NCI-H345 (cell line): ENCODE results near the gene SPCS3.
"Not testable (repeated sequence)": the region's sequence is repeated elsewhere in the genome, so short reads cannot be mapped to it uniquely, and the experiment has no call there.

Source experiments
- DNase-seq: peaks from one replicate; lab custom pipeline; 2025; lab: John Stamatoyannopoulos, UW

SPCS3 gene

DNA sequence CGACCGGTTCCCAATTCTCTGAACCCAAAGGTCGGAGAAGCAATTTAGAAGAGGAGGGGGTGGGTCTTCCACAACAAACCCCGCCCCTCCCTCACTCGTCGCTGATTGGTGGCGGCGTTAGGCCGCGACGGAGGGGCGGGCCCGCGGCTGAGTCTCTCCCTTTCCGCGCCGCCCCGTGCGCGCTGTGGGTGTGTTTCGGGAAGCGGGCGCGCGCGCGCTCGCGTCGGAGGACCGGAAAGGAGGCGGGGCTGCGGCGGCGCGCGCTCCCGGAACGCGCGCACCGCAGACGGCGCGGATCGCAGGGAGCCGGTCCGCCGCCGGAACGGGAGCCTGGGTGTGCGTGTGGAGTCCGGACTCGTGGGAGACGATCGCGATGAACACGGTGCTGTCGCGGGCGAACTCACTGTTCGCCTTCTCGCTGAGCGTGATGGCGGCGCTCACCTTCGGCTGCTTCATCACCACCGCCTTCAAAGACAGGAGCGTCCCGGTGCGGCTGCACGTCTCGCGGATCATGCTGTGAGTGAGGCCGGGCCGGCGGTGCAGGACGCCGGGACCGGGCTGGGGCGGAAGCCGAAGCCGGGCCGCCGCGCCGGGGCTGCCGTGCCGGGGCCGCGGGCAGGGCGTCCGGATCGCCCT is at the start of gene SPCS3:
TSS of gene SPCS3 (plus strand) at position 263 of the 636 bp plus-strand sequence. CDS start at position 374, 111 bp downstream.
- peak; percentile 94 for DNase-seq

DNA sequence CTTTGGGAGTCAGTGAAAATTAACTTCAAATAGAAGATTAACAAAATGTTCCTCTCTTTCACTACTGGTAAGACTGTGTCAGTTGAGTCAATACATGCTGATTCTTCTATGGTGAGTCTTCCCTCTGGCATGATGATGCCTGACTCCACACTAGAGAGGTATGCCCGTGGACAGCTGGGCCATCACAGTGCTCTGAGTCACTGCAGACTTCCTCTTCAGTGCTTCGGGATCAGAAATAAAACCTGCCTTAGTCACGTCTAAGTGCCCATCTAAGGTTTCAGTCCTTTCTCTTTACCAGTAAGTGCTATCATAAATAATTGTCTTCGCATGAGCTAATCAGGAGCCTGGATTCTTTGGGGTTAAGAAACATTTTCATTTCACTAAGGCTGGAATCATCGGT is 49.1 kb upstream of the SPCS3 start:
- DNase-seq = no peak

DNA sequence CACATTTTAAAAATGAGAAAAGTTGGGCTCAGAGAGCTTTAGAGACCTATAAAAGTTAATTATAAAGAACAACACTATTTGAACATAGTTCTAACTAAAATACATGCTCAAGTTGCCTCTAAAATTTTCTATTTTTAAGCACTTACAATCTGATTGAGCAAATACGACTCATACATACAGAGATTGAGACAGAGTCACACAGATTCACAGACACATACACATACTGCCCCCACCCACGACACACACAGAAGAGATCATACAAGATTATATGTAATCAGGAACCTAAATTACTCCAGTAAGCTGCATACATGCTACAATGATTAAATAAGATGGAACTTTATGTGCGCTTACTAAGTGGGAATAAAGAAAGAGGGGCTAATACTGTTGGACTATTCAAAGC is 48.0 kb upstream of the SPCS3 start:
- DNase-seq = no peak

DNA sequence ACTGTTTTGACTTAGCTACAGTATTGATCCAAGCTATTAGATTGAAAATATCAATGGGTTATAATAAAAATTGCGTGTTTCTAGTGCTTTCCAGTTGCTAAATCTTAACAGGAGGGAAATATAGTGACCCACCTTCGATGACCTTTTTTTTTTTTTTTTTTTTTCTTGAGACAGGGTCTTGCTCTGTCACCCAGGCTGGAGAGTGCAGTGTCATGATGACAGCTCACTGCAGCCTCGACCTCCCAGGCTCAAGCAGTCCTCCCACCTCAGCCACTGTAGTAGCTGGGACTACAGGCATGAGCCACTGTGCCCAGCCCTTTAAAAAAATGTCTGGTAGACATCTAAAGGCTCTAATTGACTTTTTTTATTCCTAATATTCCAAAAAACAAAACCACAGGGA is 47.0 kb upstream of the SPCS3 start:
- DNase-seq = no peak

DNA sequence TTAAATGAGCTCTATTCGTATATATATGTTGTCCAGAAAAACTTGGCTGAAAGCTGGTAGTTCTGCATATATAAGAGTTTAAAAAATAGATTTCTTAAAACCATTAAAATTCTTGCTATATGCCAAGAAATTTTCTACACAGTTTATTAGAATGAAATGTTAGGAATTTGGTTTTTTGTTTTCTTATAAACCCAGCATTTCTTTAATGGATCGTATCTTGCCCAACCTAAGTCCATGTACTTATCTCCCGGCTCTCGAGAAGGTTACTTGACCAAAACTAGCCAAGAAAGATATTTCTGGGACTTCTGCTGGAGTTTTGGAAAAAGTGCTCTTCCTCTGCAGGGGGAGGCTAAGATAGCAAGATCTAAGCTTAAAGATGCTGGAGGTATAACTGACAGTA is 46.0 kb upstream of the SPCS3 start:
- DNase-seq = no peak

DNA sequence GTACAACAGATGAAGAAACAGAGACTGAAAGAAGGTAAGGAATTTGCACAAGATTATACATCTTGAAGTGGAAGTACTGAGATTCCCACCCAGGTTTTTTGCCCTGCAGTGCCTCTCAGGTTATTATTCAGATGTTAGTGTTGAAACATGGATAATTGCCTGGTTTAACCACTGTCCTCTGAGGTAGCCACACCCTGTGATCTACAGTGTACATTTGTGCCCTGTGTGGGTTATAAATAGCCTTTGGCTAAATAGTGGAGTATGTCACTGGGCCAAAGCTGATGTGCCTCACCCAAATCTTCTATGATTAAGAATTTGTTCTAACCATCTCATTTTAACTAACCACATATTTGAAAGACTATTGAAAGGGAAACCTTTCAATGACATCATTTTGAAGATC is 45.3 kb upstream of the SPCS3 start:
- no peak for DNase-seq

DNA sequence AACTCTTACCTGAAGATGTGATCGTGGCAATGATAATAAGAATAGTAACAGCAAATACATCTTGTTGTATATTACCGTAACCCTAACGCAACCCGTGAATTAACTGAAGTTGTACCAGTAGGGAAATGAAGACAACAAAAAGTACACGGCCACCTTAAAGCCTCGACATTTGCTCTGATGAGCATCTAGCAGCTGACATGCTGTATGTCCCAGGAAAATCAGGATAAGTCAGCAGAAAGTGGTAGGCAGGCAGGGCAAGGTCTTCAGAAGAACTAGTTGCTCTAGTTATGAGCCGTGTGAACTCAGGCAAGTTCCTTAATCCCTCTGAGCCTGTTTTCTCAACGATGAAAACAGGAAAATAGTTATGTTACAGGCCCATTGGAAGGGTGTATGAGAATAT is 43.1 kb upstream of the SPCS3 start:
- no peak for DNase-seq

DNA sequence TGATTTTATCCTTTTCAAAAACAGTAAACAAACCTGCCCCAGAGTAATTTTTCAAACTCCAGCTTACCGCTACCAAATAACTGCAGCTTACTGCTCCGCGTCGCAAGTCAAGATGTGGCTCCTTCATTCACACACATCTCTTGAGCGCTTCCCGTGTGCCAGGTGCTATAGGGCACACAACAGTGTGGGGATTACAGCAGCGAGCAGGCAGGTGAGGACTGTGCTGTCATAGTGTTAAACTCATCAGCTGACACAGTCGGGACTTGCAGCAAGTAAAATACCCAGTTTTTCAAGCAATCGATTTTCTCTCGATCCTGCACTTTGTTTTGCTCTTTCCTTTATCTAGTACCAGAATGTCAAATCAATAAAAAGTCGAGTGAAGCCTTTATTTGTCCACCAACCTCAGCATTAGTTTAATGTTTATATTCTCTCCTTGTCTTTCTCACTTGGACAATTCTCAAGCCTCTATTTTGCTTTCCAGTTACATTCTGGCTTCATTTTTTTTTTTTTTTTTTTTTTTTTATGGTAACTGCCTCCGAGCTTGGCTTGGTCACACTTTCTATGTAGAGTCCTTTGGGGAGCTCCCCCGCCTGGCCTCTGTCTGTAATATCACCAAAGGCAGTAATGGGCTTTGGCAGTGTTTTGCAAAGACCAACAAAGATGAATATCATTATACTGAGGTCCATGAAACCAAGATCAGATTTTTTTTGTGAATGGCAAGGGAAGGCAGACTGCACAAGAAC is 42.4 kb upstream of the SPCS3 start:
- DNase-seq = peak; percentile 56

DNA sequence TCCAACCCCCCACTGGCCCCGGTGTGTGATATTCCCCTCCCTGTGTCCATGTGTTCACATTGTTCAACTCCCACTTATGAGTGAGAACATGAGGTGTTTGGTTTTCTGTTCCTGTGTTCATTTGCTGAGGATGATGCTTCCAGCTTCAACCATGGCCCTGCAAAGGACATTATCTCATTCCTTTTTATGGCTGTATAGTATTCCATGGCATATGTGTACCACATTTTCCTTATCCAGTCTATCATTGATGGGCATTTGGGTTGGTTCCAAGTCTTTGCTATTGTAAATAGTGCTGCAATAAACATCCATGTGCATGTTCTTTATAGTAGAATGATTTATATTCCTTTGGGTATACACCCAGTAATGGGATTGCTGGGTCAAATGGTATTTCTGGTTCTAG is 40.2 kb upstream of the SPCS3 start:
- not testable (repeated sequence) for DNase-seq

DNA sequence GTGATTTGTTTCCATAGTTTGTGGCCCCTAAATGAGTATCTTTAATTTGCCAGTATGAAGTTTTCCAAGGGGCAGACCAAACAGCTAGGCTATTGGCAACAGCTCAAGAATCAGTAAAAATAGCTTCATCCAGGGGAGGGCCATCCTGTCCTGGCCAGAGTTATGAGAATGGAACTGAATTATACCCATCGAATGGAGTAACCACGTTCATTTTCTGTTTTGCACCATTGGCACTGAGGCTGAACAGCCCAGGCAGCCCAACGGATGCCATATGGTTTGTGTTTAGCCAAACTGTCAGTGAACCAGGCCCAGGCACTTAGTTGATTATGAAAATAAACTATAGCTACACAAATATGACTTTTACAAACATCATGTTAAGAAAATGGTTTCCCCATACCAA is 33.0 kb upstream of the SPCS3 start:
- no peak for DNase-seq

DNA sequence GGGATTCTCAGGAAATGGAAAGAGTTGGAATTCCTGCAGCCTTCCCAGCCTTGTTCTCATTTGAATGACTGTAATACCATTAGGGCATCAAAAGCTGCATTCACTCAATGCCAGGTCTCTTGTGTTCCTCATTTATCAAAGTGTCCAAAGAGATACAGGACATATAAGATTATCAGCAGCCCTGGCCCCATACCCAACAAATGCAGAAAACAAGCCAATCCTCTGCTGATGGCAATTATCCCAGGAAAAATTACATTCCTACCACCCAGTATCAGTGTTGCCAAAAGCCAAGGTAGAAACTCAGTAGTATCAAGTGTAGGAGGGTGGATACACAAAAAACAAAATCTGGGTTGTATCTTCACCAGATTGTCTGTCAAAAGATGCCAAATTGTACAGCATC is 32.2 kb upstream of the SPCS3 start:
- DNase-seq = no peak

DNA sequence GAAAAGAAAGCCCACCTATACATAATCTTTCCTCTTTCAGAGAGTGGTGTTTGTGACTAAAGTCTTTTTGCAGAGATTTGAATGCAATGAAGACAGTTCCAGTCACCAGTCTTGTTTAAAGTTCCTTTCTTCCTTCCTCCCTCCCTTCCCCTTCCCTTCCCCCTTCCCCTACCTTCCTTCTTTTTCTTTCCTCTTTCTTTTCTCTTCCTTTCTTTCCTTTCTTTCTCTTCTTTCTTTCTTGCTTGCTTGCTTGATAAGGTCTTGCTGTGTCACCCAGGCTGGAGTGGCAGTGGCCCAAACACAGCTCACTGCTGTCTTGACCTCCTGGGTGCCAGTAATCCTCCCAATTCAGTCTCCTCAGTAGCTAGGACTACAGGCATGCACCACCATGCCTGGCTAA is 31.7 kb upstream of the SPCS3 start:
- no peak for DNase-seq

DNA sequence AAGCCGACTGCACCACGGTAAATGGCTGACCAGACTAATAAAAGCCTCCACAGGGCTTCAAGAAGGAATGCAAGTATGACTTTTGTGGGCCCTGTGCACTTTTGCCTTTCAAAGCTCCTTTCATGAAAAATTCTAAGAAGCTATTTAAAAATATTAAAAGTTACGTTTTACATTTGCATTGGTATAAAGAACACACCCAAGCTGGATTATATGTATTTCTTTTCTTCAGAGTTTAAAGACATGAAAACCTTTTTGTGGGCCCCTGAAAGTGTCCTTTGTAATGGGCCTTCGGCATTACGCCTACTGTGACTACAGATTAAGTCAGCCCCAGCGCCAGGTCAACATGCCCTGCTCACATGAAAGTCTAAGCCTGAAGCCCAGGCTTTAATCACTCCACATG is 30.2 kb upstream of the SPCS3 start:
- DNase-seq = no peak

DNA sequence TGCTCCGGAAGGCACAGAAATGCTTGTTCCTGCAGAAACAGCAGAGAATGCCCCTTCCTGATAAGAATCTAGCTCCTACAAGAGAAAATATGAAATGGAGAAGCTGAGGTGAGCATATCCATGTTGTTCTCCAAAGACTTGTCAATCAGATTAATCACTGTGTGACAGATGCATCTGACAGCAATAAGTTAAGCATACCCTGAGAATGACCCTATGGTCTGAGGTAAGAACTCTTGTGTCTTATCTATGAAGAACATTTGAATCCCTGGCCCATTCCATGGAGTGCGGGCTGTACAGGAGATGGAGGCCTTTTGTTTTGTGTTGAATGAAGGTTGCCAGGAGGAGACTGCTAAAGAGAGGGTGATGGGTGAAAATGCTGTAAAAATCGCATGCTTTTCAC is 29.2 kb upstream of the SPCS3 start:
- no peak for DNase-seq

DNA sequence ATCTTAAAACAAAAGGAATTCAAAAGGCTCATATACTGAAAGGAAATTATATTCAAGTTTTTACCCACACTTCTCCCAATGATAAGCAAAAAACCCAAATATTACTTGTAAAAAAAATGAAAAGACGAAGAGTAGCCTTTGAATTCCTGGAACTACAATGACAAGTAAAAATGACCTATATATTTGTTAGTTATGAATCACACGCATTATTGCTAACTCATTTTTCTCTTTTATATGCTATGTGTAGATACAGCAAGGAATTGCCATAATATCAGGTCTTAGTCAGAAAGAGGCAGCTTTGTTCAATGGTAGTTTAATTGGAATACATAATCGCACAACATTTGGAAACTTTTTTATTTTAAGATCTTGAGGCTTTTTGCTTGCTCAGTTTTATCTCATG is 28.0 kb upstream of the SPCS3 start:
- no peak for DNase-seq

DNA sequence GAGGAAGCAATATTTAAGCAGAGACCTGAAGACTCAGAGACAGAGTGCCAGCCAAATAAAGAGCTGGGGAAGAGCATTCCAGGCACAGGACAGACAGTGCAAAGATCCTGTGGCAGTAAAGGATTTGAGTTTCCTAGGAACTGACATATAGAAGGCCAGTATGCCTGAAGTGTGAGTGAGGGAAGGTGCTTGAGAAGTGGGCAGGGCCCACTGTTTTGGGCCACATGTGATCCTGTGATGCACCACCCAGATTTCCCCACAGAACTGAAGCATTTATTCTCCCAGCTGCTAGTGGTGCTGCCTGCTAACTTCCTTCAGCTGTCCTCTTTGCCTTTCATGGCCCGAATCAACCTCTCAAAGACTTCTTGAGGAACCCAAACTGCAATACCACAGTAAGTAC is 26.8 kb upstream of the SPCS3 start:
- DNase-seq = no peak

DNA sequence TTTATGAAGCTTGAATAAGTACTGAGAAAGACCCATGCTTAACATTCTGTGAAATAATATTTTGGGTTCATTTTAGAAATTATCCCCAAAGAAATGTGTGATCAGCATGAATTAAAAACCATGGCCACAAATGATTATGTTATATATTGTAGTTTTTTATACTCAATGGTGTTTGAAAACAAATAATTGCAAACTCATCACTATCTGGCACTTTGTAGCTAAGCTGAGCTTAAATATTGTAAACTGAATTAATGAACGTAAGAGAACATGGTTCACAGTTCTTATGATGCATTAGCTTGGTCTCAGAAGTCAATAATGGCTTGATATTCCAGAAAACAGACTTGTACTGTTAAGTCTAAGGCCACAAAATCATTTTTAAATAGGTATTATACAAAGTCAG is 26.1 kb upstream of the SPCS3 start:
- DNase-seq = no peak

DNA sequence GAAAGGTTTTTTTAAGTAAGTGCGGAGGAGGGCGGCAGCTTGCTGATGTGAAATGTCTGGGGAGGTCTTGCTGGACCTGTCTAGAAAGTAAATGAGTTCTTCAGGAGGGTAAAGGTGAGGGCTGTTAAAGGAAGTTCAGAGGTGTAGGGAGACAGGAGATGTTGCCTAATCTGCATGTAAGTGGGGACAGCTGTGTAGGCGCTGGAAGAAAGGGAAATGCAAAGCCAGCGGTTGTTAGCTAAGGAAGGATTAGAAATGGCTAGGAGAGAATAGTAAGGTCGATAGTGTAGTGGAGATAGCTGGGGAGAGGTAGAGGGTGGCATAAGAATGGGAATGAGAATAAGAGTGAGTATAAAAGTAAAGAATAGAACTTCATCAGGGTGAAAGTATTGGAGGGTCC is 23.9 kb upstream of the SPCS3 start:
- DNase-seq = not testable (repeated sequence)

DNA sequence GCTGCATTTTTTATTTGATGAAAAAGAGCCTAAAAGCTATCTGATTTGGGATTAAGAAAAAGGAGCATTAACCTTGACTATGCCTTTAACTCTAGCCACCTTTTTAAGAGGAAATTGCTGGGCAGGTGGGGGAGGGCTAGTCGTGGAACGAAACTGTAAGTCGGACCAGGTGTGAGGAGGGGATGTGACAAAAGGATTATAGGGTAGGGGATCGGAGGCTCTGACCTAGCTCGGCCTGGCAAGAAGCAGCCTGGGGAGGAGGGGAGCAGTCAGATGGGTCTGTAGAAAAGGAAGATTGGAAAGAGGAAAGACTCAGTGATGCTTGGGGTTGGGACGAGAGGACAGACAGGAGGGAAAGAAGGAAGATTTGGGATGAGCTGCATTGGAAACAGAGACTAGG is 21.1 kb upstream of the SPCS3 start:
- DNase-seq = no peak

DNA sequence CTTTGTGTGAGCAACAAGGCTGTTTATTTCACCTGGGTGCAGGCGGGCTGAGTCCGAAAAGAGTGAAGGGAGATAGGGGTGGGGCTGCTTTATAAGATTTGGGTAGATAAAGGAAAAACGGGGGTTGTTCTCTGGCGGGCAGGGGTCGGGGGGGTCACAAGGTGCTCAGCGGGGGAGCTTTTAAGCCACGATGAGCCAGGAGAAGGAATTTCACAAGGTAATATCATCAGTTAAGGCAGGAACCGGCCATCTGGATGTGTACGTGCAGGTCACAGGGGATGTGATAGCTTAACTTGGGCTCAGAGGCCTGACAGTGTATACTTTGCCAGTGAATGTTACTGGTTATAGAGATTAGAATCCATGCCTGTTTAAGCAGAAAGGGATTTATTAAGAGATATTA is 19.7 kb upstream of the SPCS3 start:
- no peak for DNase-seq

DNA sequence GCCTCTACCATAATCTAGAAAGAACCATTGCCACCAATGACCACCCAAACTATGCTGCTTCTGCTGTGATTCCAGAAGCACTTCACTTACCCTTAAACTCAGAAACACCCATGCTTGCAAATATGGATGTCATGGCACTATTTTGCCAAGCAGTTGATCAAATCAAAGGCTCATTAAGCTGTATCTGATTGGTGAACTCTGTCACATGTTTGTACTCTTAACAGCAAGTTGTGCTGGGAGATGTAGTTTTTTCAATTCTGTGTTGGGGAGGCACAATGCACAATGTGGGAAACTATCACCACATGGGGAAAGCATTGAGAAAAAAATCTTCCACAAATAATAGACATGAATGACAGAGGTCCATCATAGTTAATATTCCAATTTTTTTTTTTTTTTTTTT is 19.2 kb upstream of the SPCS3 start:
- DNase-seq = no peak

DNA sequence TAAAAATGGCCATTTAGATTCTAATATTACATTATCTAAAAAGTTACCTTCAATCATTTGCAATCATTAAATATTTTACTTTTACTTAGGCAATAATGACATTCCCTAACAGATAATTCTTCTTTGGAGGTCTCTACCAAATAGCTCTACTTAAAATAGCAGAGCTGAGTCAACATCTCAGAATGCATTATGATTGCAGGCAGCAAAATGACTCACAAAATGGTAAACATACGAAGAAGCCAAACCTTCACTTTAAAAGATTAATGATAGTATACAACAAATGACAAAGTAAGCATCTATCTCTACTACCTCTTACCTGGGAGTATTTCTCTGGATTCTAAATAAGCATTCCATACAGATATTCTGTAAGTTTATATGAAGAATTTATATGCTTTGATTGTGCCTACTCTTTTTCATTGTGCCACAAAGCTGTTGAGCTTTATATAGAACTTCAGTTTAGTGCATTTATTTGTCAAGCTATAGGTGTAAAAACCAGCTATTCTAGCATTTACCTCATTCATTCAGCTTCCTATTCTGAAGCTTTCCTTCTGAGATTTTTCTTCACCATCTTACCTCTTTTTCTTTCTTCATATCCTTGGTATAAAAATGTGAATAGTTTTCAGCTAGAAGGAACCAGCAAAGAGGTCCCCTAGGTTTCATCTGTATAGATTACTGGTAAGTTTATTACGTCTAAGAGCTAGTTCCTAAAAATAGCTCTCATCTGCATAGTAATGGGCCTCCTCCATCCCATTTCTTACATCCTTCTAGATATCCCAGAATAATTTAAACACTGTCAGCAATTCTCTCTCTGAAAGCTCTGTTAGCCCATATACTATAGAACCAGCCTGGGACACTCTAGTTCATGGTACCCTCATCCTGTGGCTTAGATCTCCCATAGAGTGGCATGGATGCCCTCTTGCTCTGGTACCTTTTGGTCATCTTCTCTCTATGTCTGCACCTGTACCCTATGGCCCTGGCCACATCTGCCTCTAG is 17.2 kb upstream of the SPCS3 start:
- no peak for DNase-seq

DNA sequence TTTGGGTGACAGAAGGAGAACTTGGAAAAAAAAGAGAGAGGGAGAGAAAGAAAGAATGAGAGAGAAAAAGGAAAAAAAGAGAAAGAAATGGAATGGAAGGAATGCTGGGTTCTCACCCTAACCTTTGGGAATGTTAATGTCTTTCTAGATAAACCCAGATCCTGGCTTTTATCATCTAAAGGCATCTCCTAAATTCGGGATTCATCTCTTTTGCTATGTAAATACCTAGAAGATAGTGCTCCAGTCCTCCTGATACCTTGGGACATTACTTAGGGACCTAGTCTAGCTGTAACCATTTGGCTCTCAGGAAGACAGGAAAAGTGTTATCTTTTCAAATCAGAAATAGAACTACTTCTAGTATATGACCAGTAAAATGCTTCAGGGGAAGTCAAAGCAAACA is 15.8 kb upstream of the SPCS3 start:
- no peak for DNase-seq
